GM19463 (cell line): ENCODE results near the gene ANKRD35.
A peak's percentile ranks its signal among the peaks of the same experiment; 100 is the strongest.

Source experiments
- ATAC-seq: cut with Tn5 transposase; IDR thresholded peaks from one replicate; pipeline ENCODE4 v1.9.1; 2021; ENCODE audit warnings: mild to moderate bottlenecking, moderate library complexity; ENCODE audit not compliant: unreplicated experiment

The ANKRD35 gene

DNA sequence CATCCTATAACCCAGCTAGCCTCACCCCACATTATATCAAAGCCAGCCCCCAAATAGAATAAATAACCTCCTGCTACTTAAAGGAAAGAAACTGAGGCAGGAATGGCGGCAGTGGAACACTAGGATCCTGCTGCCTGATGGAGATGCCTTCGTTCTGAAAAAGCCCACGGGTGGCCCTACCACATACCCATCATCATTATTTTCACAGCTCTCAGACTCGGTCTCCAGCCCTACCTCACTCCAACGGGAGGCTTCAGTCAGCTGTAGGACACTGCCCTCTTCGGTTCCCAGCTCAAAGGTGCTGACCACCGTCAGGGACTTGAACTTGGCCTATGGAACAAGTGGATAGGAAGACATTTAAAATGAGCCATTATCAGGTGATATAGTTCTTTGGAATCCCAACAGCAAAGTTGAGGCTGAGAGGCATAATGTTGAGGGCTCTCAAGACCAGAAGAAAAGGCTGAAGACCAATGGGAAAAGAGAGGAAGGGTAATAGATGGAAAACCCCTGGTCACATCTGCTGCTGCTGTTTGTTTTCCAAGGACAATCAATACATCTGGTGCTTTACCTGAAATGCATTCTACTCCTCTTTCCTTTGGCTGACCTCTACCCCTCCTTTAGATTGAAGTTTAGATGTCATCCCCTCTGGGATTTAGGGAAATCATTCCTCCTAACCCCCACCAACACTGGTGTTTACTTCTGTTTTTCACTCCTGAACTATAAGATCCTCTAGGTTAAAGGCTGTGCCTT lies 7.8 kb upstream of the ANKRD35 start:
- no peak for ATAC-seq

DNA sequence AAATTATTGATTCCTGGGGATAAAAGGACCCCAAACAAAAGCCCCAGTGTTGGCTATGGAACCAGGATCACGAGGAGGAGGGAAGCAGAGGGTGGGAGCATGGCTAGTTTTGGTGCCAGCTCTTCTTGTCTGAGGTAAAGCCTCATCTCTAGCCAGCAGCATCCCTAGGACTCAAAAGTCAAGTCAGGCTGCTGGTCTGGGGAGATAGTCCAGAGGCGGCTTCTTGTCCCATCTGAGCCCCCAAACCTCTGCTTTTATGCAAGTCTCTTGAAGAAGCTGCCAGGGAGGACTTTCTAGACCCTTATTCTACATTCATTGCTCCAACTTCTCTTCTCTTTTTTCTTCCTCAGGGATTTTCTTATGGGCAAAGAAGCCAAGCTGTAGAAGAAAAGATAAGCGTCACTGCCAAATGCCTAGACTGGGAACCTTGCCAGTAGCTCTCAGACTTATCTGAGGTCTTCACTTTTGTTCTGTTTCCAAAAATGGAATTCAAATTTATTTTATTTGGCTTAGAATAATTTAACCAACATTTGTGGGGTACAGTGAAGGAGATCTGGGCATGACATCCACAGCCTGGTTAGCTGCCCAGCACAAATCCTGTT lies 6.9 kb upstream of the ANKRD35 start:
- no peak for ATAC-seq

DNA sequence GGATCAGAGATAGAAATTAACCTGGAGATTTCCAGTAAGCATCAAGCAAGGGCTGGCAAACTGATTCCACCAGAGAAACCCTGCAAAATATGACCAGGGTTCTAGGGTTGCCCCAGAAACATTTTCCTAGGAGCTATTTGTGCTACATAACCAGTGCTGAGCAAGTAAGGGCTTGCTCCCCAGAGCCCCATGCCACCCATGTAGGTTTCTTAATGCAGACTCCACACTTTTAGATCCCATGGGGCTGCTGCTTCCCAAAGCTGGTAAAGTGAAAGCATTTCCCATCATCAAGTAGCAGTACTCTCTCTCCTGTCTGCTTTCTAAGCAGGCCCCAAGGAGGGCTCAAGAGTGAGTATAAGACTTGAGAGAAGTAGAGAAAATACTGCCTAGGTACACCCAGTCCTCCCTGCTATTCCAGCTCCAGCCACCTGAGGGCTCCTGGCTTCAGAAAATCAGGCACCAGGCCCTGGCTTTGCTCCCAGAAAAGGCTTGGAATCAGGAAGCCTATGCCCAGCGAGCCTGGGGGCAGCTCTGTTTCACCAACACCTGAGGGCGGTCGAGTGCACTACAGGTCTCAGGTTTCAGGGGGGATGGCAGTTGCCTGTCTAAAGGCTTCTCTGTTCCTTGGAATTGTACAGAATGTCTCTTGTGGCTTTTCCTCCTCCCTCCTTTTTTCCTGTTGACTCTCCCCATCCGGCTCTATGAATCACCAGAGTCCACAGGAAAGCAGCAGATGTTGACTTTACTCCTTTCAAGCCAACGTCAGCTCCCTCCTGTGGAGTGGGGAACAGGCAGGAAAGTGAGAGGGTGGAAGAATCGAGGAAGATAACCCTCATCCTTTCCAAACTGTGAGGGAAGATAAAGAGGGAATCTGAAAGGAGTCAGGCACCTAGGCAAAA lies 6.2 kb upstream of the ANKRD35 start:
- ATAC-seq: peak; percentile 53

DNA sequence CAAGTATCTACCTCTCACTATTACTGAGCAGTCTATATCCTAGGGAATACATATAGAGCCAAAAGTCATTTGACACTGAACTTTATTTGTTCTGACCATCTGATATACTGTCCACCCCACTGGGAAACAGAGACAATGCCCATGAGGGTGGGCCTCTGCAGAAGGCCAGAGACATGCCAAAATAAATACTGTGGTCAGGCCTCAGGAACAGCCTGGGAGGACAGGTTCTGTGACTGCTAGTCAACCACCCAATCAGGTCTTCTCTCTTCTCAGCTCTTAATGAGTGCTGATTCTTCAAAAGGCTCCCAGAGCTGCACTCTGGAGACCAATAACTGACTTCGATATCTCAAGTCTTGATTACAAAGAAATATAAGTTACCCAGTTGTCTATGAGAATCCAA lies 5.5 kb upstream of the ANKRD35 start:
- ATAC-seq: no peak

DNA sequence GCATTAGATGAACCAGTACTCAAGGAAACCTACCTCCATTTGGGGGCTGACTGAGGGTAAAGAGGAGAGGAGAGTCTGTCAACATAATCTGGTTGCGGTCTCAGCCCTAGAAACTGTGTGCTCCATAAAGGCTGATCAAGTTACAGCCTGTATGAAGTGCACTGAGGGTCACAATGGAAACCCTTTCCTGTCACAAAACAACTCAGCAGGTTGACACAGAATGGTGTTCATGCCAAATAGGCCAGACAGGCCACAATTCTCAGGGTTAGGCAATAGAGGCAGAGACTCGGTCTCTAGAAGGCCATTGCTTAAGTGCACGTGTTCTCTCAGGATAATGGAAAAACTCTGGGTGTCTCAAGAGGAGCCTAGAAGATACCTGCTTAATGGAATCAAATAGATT lies 4.1 kb upstream of the ANKRD35 start:
- no peak for ATAC-seq

DNA sequence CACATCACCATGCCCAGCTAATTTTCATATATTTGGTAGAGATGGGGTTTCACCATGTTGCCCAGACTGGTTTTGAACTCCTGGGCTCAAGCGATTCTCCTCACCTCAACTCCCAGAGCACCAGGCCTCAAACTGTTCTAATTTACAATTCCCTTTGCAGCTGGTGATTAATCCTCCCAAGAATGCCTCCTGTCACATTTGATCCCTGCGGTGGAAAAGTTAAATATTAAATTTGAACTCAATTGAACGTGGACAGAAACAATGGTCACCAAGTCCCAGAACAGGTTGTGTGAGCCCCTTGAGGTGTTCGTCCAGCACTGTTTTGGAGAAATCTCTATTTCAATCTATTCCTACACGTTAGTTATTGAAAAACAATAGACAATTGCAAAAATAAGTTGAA lies 2.0 kb upstream of the ANKRD35 start:
- no peak for ATAC-seq

DNA sequence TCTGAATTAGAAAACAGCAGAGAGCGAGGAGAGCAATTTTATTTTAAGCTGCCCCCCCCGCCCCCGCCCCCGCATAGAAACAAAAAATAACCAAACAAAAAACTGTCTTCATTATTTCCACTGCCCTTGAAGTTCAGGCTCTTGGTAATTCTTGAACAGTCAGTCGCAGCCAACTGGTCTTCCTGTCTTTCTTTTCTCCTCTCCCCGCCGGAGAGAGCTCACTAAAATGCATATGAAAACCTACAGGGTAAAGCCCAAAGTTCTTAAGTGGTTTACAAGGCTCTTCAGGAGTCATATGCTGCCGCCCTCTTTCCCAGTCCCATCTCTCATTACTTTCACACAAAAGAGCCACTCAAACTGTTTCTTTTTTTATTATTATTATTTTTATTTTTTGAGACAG lies 1.1 kb upstream of the ANKRD35 start:
- no peak for ATAC-seq

DNA sequence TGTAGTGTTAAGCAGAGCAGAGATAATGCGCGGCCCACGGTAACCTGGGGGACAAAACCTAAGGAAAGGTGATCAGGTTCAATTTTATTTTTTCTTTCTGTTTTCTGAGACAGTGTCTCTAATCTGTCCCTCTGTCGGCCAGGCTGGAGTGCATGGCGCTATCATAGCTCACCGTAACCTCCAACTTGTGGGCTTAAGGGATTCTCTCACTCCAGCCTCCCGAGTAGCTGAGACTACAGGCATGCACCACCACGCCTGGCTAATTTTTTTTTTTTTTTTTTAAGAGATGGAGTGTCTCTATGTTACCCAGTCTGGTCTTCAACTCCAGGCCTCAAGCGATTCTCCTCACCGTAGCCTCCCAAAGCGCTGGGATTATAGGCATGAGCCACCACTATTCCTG lies 724 bp upstream of the ANKRD35 start:
- ATAC-seq: no peak

DNA sequence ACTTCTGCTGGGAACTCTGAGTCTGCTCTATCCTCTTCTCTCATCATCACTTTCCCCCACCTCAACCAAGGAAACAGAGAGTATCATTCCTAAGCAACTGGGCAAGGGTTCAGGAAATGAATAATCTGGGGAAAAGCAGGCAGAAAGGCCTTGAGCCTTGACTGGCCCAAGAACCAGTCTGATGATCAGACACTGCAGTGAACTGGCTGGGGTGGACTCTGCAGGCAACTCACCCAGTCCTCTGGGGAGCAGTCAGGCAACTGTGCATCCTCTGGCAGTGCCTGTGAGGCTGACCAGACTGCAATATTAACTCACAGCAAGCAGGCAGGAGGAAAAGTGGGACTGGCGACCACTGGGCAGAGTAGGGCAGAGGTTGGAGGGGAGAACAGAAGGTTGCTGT lies 991 bp downstream of the ANKRD35 start:
- ATAC-seq: no peak

DNA sequence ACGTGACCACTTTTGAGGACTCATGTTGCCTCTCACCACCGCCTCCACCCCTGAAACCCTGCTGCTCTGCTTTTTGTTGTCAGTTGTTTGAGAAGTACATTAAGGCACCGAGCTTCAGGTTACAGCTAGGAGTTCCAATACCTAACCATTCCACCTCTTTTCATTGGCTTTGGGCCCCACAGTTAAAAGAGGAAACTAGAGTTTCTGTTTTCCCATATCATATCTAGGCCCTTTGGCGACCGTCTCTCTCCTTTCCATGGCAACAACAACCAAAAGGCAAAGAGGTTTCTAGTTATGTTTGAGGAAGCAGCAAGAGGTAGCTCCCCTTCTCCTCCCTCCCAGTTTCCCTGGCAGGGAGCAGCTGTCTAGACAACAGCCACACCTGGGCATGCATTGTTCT lies 5.9 kb downstream of the ANKRD35 start:
- ATAC-seq: no peak

DNA sequence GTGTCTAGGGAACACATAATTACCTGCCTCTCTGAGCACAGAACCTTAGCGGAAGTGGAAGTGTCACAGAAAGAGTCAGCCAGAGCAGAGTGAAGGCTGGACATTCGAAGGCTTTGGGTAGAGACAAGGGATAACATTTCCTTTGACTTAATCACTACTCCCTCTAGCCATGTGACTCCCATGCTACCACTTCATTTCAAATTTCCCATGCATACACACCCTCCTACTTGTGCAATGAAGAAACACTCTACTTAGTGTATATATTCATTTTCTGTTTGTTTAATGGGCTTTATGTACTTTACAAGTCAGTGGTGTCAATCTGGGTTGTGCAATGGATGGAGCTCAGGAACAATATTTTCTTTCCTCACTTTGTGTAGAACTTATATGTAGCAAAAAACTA lies 6.9 kb downstream of the ANKRD35 start:
- ATAC-seq: no peak

DNA sequence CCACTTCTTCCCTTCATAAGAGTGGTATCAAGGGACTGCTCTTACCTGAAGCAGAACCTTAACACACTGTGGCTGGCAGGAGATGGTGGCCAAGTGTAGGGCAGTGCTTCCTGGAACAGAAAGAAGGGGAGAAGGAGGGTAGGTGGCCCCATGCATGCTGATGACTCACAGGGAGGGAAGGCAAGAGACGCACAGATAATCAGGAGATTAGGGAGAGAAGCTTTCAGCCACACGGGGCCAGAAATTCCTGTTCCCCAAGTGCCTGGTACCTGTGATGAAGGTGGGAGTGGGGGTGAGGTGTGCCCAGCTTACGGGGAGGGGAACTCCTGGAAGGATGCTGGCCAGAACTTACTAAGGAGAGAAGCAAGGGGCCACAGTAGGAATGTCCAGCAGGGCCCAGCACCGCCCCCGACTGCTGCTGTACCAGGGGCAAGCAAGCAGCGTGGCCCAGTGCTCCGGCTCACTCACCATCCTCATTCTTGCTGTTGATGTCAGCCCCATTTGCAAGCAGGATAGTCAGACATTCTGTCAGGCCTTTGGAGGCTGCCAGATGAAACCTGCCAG lies 7.7 kb downstream of the ANKRD35 start:
- ATAC-seq: no peak

DNA sequence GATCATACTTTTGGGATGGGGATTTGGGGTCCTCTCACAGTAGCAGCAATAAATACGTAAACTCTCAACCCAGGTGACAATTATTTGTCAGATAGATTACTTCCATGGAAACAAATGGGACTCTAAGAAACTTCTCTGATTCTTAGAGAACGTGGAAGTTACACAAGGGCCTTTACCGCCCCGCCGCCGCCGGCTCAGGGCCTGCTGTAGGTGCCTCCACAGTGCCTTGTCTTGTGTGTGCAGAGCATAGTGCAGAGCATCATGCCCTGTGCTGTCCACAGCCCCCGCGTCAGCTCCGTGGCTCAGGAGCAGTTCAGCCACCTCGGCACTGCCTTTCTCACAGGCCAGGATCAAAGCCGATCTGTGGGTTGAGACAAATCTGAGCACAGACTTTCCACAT lies 11.0 kb downstream of the ANKRD35 start:
- no peak for ATAC-seq

DNA sequence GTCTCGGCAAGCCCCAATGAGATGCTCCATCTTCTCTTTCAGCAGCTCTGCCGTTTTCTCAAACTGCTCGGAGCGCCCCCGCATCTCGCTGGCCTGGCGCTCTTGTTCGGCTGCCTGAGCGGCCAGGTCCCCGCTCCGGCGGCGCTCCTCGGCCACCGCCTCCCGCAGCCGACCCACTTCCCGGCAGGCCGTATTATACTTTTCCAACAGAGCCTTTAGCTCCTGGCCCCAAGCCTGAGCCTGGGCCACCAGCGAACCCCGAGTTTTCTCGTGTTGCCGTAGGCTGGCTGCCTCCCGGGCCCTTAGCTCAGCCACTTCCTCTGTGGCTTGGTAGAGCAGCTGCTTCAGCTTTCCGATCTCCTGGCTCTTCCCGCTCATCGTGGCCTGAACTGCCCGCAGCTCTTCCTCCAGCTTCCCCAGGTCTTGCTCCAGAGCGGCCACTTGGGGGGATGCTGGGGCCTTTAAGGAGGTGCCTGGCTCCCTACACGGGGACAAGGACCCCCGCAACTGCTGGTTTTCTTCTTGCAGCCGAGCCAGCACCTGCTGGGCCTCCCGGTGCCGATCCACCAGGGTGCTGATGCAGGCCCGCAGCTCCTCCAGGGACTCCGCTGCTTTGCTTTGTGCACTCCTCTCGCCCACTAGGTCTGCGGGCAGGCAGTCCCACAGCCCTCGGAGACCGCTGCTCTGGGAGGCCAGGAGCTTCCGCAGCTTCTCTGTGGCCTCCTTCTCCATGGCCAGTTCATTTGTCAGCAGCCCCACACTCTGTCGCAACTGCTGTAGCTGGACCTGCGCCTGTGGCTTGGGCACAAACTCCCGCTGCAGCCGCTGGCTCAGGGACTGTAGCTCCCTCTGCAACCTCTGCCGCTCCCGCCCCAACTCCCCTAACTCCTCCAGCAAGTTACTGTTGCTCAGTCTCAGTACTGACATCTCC lies 13.4 kb downstream of the ANKRD35 start:
- no peak for ATAC-seq

DNA sequence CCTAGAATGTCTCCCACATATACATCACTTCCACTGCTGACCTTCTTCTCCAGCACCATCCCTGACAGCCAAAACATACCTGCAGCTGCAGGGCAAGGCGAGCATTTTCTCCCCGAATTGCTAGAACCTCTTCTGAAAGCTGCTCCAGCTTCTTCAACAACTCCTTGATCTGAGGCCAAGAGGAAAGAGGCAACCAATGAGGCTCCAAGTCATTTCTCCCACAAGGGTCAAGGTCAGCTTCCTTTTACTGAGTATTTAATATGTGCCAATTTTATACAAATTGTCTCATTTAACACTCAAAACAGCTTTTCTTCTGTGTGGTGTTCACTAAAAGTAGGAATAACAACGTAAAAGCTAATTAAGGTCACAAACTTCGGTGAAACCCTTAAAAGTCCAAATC lies 17.4 kb downstream of the ANKRD35 start:
- no peak for ATAC-seq

DNA sequence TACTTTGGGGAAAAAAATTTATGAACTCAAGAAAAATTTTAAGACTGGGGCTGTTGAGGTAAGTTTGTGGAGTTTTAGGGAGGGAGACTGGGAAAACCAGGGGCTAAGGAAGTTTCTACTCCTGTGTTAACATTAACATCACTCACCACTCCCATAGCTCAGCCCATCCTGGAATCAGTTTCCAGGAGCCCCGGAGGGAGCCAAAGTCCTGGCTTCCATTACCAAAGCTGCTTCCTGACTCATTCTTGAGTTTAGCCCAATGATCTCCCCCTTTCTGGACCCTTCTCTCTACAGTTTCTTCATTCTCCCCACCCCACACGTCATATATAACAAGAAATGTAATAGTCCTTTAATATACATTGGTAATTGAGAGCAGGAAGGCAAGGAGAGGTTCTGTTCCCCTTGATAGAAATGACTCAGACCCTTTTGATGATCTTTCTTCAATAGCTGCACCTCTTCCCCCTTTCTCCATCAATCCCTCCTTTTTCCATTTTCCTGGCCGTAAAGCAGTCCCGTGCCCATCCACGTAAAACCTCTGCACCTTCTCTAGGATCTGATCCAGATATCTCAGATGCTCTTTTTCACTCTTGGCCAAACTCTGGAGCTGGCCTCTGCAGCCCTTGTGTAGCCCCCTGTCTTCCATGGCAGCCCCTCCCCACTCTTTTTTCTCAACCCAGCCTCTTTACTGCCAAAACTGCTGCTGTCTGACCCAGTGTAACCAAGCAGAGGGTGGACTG lies 22.2 kb downstream of the ANKRD35 start:
- ATAC-seq: no peak

DNA sequence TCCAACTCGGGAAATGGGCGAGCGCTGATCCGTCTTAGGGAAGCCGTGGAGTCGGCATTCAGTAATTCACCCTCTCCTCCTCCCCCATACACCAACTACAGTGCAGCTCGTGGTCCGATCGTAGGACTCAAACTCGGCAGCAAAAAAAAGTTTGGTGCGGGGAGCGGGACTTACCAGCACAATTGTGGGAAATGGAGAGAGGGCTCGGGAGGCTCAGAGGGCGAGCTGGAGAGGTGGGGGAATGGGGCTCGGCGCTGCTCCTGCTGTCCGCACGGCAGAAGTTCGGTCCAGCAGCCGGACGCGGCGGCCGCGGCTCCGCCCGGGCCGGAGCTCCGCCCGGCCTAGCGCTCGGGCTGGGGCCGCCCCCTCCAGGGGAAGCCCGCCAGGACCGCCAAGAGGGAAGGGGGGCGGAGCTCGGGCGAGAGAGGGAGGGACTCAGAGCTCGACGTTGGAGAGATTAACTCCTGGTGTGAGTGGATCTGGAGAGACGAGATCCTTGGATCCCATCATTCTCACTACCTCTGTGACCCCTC lies 26.1 kb downstream of the ANKRD35 start:
- ATAC-seq: peak; percentile 67

DNA sequence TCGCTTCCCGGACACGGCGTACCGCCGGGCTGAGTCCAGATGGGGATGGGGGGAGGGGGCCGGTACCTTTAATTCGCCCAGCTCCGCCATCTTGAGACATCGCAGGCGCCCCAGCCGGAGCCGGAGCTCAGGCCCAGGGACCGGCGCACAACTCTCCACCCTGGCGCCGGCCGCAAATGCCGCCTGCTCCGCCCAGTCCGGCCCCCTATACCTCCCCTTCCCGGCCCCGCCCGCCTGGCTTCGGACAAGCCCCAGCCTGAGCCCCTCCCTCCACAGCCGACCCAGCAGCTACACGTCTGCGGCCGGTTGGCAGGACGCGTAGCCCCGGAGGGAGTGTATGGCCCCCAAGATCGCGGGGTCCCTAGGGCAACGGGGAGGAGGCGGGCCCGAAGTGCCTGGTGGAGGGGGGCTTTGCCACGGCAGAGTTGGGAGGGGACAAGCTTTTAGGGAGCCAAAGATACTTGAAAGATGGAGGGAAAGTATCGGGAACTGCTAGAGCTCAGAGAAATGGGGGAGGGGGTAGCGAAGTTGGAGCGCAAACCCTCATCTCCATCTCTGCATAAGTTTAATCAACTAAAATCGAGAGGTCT lies 26.7 kb downstream of the ANKRD35 start, which contains the start of gene PIAS3:
PIAS3 (minus strand) TSS at position 181 of the 590 bp plus-strand sequence; CDS start at position 90, 91 bp downstream.
- peak; percentile 86 for ATAC-seq
